ENCODE measurements around the gene GRPEL1.
A peak's percentile ranks its signal among the peaks of the same experiment; 100 is the strongest.
"Not testable (repeated sequence)": the region's sequence is repeated elsewhere in the genome, so short reads cannot be mapped to it uniquely, and the experiment has no call there.

Gene GRPEL1

GRCh38 chr4:7086384-7086783, 18.5 kb upstream of the GRPEL1 start:
- ATAC-seq = no peak
- TF ChIP-seq GLIS3 (CRISPR knock-in tag; IDR thresholded peaks at IDR 0.05) = no peak
- TF ChIP-seq ZNF8 (CRISPR knock-in tag; IDR thresholded peaks at IDR 0.05) = no peak
- TF ChIP-seq ZNF565 (CRISPR knock-in tag; conservative IDR thresholded peaks at IDR 0.05; ENCODE audit: low read depth) = no peak
- no peak for TF ChIP-seq BACH2 (CRISPR knock-in tag; IDR thresholded peaks at IDR 0.05; ENCODE audit: borderline replicate concordance)
- no peak for TF ChIP-seq CREB5 (CRISPR knock-in tag; IDR thresholded peaks at IDR 0.05; ENCODE audit: low read depth)

- not testable (repeated sequence) for ATAC-seq
Observed at GRCh38 chr4:7084564-7084961, 16.7 kb upstream of the GRPEL1 start.

GRCh38 chr4:7083597-7084563, 16.0 kb upstream of the GRPEL1 start:
- no peak for TF ChIP-seq CSDC2 (CRISPR knock-in tag; IDR thresholded peaks at IDR 0.05)
- TF ChIP-seq TSHZ2 (CRISPR knock-in tag; IDR thresholded peaks at IDR 0.05) = no peak
- TF ChIP-seq ARNTL (CRISPR knock-in tag; IDR thresholded peaks at IDR 0.05; ENCODE audit: borderline replicate concordance, low read depth) = no peak
- no peak for TF ChIP-seq ZFP30 (CRISPR knock-in tag; IDR thresholded peaks at IDR 0.05)
- TF ChIP-seq CREB5 (CRISPR knock-in tag; IDR thresholded peaks at IDR 0.05; ENCODE audit: low read depth) = no peak
- TF ChIP-seq TOX (CRISPR knock-in tag; IDR thresholded peaks at IDR 0.05; ENCODE audit: borderline replicate concordance) = no peak
- no peak for TF ChIP-seq ZC3H10 (CRISPR knock-in tag; IDR thresholded peaks at IDR 0.05)
- 0 out of 3 replicates have a peak, but pooled peaks have one; percentile 21 for ATAC-seq

GRCh38 chr4:7079909-7080308, 12.0 kb upstream of the GRPEL1 start:
- ATAC-seq = not testable (repeated sequence)

- not testable (repeated sequence) for ATAC-seq
- peak; percentile 91 for TF ChIP-seq ZNF8 (CRISPR knock-in tag; IDR thresholded peaks at IDR 0.05)
Observed at GRCh38 chr4:7079483-7079882, 11.6 kb upstream of the GRPEL1 start.

- TF ChIP-seq ZC3H10 (CRISPR knock-in tag; IDR thresholded peaks at IDR 0.05) = no peak
- TF ChIP-seq CSDC2 (CRISPR knock-in tag; IDR thresholded peaks at IDR 0.05) = no peak
- TF ChIP-seq ZNF565 (CRISPR knock-in tag; conservative IDR thresholded peaks at IDR 0.05; ENCODE audit: low read depth) = no peak
- TF ChIP-seq ZFP3 (CRISPR knock-in tag; IDR thresholded peaks at IDR 0.05) = no peak
- TF ChIP-seq ISL1 (CRISPR knock-in tag; IDR thresholded peaks at IDR 0.05) = no peak
- TF ChIP-seq CREB5 (CRISPR knock-in tag; IDR thresholded peaks at IDR 0.05; ENCODE audit: low read depth) = no peak
- no peak for ATAC-seq
Observed at GRCh38 chr4:7078025-7078424, 10.2 kb upstream of the GRPEL1 start.

GRCh38 chr4:7077371-7077770, 9.5 kb upstream of the GRPEL1 start:
- ATAC-seq = no peak
- no peak for TF ChIP-seq PATZ1 (CRISPR knock-in tag; IDR thresholded peaks at IDR 0.05; ENCODE audit: borderline replicate concordance)

Data from SK-N-SH treated with all-trans-retinoic acid at 6 μM for 48 hours (cell line).